ENCODE measurements around the gene MIR17HG. TPM values are rescaled to one million over a fixed set of nuclear protein-coding genes. Genes with fewer than 3 reads are reported as not detected.

Gene MIR17HG
- total RNA-seq, 1 experiment from 2014 or later, result 5.5 TPM

DNA sequence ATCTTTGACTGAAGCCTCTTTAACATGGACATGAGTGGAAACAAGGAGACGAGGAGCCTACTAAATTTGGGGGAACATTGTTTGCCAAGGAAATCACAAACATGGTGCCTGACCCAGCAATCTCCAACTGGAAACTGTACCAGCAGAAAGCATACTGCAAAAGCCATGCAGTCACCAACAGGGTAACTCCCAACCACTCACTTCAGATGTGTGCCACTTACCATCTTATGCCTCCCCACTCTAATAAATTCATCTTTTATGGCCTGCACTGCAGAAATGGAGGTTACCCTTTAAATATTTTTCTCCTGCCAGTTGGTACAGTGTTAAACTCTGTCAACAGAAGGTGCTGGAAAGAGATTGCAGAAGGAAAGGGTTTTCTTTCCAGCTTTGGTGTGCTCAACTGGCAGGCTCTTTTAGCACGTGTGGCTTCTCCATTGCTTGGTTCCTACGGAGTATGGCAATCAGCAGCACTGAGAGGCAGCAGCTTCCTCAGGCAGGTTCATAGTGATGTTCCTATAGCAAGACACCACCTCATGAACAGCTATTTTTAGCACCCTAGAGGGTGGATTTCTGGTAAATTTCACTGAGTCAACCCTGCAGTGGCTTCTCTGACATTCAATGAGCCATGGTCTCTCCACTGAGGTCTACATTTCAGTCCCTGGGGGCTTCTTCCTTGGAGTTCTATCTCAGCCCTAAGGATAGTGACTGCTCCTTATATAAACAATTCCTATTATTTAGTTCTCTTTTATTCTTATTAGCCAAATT lies 21.4 kb downstream of the MIR17HG start:
- Histone ChIP-seq H3F3A (ENCODE audit: low read length, unreplicated experiment) (no peaks in the 10 kb centered on the region), H3K27me3 (ENCODE audit: low read length) (no peaks in the 10 kb centered on the region), H2AFZ (ENCODE audit: low read length) (no peak overlapping the region), H3K9me2 (replicated peaks; ENCODE audit: low read length) (no peaks in the 10 kb centered on the region), H4K20me1 (ENCODE audit: low read length) (no peaks in the 10 kb centered on the region), H3K4me2 (ENCODE audit: low read length) (no peak overlapping the region), H3K4me1 (ENCODE audit: insufficient read depth, low read length) (no peaks in the 10 kb centered on the region), H3K27ac (ENCODE audit: low read length) (no peak overlapping the region), H3K9me3 (ENCODE audit: low read length) (no peaks in the 10 kb centered on the region), H3K36me3 (ENCODE audit: low read depth, low read length) (no peaks in the 10 kb centered on the region), H3K4me3 (ENCODE audit: low read length) (no peak overlapping the region), H3K79me2 (ENCODE audit: low read length) (no peaks in the 10 kb centered on the region), H3K9ac (ENCODE audit: low read length) (no peak overlapping the region)
- POLR2A ChIA-PET (ENCODE audit: unreplicated experiment), result no interaction called here
- ATAC-seq, result no peak
- BruUV-seq (replicated peaks), result no TSS peak
- no peak for DNase-seq
- no peak for TF ChIP-seq EZH2phosphoT487 (IDR thresholded peaks at IDR 0.05; ENCODE audit: borderline replicate concordance, low read length)
- no peak for TF ChIP-seq EZH2 (IDR thresholded peaks at IDR 0.05; ENCODE audit: low read length, unreplicated experiment)
- TF ChIP-seq, protein P1, sequence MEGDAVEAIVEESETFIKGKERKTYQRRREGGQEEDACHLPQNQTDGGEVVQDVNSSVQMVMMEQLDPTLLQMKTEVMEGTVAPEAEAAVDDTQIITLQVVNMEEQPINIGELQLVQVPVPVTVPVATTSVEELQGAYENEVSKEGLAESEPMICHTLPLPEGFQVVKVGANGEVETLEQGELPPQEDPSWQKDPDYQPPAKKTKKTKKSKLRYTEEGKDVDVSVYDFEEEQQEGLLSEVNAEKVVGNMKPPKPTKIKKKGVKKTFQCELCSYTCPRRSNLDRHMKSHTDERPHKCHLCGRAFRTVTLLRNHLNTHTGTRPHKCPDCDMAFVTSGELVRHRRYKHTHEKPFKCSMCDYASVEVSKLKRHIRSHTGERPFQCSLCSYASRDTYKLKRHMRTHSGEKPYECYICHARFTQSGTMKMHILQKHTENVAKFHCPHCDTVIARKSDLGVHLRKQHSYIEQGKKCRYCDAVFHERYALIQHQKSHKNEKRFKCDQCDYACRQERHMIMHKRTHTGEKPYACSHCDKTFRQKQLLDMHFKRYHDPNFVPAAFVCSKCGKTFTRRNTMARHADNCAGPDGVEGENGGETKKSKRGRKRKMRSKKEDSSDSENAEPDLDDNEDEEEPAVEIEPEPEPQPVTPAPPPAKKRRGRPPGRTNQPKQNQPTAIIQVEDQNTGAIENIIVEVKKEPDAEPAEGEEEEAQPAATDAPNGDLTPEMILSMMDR (conservative IDR thresholded peaks at IDR 0.05; ENCODE audit: low read depth, low read length), result no peak
- CTCF ChIA-PET, result no interaction called here
- intact Hi-C loops (cut with micrococcal nuclease), result no loop called here

- peak; percentile 7 for DNase-seq
- H3K9me2 ChIP-seq (replicated peaks; ENCODE audit: low read length), result no peaks in the 10 kb centered on the region
- TF ChIP-seq EZH2phosphoT487 (IDR thresholded peaks at IDR 0.05; ENCODE audit: borderline replicate concordance, low read length) (no peak), EZH2 (IDR thresholded peaks at IDR 0.05; ENCODE audit: low read length, unreplicated experiment) (no peak)
- TF ChIP-seq, protein P1 (conservative IDR thresholded peaks at IDR 0.05; ENCODE audit: low read depth, low read length), result no peak
- H3K4me3 ChIP-seq (ENCODE audit: low read length), result no peak overlapping the region
- no peaks in the 10 kb centered on the region for H3K27me3 ChIP-seq (ENCODE audit: low read length)
- H3K4me2 ChIP-seq (ENCODE audit: low read length), result no peak overlapping the region
- no peak overlapping the region for H3K9ac ChIP-seq (ENCODE audit: low read length)
- no peaks in the 10 kb centered on the region for H3K4me1 ChIP-seq (ENCODE audit: insufficient read depth, low read length)
- no peak overlapping the region for H2AFZ ChIP-seq (ENCODE audit: low read length)
- no peaks in the 10 kb centered on the region for H4K20me1 ChIP-seq (ENCODE audit: low read length)
- ChIA-PET CTCF (no interaction called here), POLR2A (ENCODE audit: unreplicated experiment) (no interaction called here)
- H3F3A ChIP-seq (ENCODE audit: low read length, unreplicated experiment), result no peaks in the 10 kb centered on the region
- no peaks in the 10 kb centered on the region for H3K79me2 ChIP-seq (ENCODE audit: low read length)
- H3K36me3 ChIP-seq (ENCODE audit: low read depth, low read length), result no peaks in the 10 kb centered on the region
- intact Hi-C loops (cut with micrococcal nuclease), result no loop called here
- ATAC-seq, result 0 out of 2 replicates have a peak, but pooled peaks have one; percentile 15
- no peak overlapping the region for H3K27ac ChIP-seq (ENCODE audit: low read length)
- no peaks in the 10 kb centered on the region for H3K9me3 ChIP-seq (ENCODE audit: low read length)
- BruUV-seq (replicated peaks), result no TSS peak
Measured at GRCh38 chr13:91369441-91369831, 21.9 kb downstream of the MIR17HG start.

GRCh38 chr13:91370501-91370900 lies 23.0 kb downstream of the MIR17HG start:
- intact Hi-C loops (cut with micrococcal nuclease), result no loop called here
- Histone ChIP-seq H3K27ac (ENCODE audit: low read length) (no peak overlapping the region), H2AFZ (ENCODE audit: low read length) (no peak overlapping the region), H3K79me2 (ENCODE audit: low read length) (no peaks in the 10 kb centered on the region), H3K4me3 (ENCODE audit: low read length) (no peak overlapping the region), H3K4me1 (ENCODE audit: insufficient read depth, low read length) (no peaks in the 10 kb centered on the region), H3K4me2 (ENCODE audit: low read length) (no peak overlapping the region), H3F3A (ENCODE audit: low read length, unreplicated experiment) (no peaks in the 10 kb centered on the region), H3K27me3 (ENCODE audit: low read length) (no peaks in the 10 kb centered on the region), H3K9ac (ENCODE audit: low read length) (no peak overlapping the region), H3K9me2 (replicated peaks; ENCODE audit: low read length) (no peaks in the 10 kb centered on the region), H4K20me1 (ENCODE audit: low read length) (no peaks in the 10 kb centered on the region), H3K36me3 (ENCODE audit: low read depth, low read length) (no peaks in the 10 kb centered on the region), H3K9me3 (ENCODE audit: low read length) (no peaks in the 10 kb centered on the region)
- no peak for ATAC-seq
- DNase-seq, result no peak
- CTCF ChIA-PET, result no interaction called here
- no TSS peak for BruUV-seq (replicated peaks)
- no peak for TF ChIP-seq EZH2phosphoT487 (IDR thresholded peaks at IDR 0.05; ENCODE audit: borderline replicate concordance, low read length)
- POLR2A ChIA-PET (ENCODE audit: unreplicated experiment), result no interaction called here
